RWPE2 (cell line): ENCODE data around the gene SEMA4D.

Experiments
- ATAC-seq: fragments of 200-7000 bp; cut with Tn5 transposase; 3 replicates; pipeline ENCODE4 v1.9.1; 2021; ENCODE audit warnings: low read depth
- DNase-seq: peaks from one replicate; pipeline ENCODE4 v3.0.0-alpha.2; 2020; ENCODE audit warnings: low spot score
- H3K27ac ChIP-seq: fragments of 450-650 bp; 2 replicates; pipeline ENCODE4 v1.5.1; 2017; ENCODE audit warnings: mild to moderate bottlenecking; ENCODE audit not compliant: poor library complexity, severe bottlenecking
- H3K27me3 ChIP-seq: fragments of 250-450 bp; sonication (Bioruptor Pico); 2 replicates; pipeline ENCODE4 v1.5.1; 2021; ENCODE audit warnings: mild to moderate bottlenecking, moderate library complexity; ENCODE audit not compliant: insufficient read depth, poor library complexity, severe bottlenecking
- H3K36me3 ChIP-seq: fragments of 250-450 bp; sonication (Bioruptor Pico); 2 replicates; pipeline ENCODE4 v1.5.1; 2020; ENCODE audit warnings: low read depth, mild to moderate bottlenecking, moderate library complexity
- H3K4me1 ChIP-seq: fragments of 250-450 bp; sonication (Bioruptor Pico); 2 replicates; pipeline ENCODE4 v1.5.1; 2021; ENCODE audit warnings: mild to moderate bottlenecking, moderate library complexity; ENCODE audit not compliant: insufficient read depth, poor library complexity, severe bottlenecking
- H3K4me3 ChIP-seq: fragments of 250-450 bp; sonication (Bioruptor Pico); 2 replicates; pipeline ENCODE4 v1.5.1; 2021; ENCODE audit warnings: mild to moderate bottlenecking, moderate library complexity; ENCODE audit not compliant: severe bottlenecking
- H3K9me3 ChIP-seq: fragments of 250-450 bp; sonication (Bioruptor Pico); 2 replicates; pipeline ENCODE4 v1.5.1; 2021; ENCODE audit warnings: mild to moderate bottlenecking, moderate library complexity; ENCODE audit not compliant: severe bottlenecking
- TF ChIP-seq, protein P1 (sequence below): fragments of 450-650 bp; IDR thresholded peaks from one replicate; pipeline ENCODE4 v1.5.1; 2017; ENCODE audit warnings: mild to moderate bottlenecking, moderate library complexity; ENCODE audit not compliant: poor library complexity, severe bottlenecking

The SEMA4D gene

DNA sequence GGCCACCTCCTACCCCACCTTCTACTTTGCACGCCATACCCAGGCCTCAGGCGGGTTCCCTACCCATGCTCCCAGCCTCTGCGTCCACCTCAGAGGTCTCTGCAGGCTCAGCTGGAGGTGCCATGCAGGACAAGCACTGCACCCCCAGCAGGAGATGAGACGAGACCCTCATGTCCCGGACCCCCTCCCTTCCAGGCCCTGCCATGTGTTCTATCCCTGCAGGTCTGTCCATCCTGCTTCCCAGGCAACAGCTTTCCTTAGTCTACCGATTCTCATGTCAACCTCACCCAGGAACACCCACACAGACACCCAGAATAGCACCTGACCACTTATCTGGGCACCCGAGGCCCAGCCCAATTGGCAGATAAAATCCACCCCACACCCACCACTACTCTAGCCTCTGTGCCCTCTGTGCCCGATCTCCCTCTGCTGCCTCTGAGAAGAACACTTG is 52.1 kb downstream of the SEMA4D start:
- H3K4me1 ChIP-seq, result no peaks in the 10 kb centered on the region
- DNase-seq, result no peak
- H3K4me3 ChIP-seq, result no peak overlapping the region
- no peaks in the 10 kb centered on the region for H3K9me3 ChIP-seq
- H3K27me3 ChIP-seq, result no peaks in the 10 kb centered on the region
- no peak overlapping the region for H3K27ac ChIP-seq
- TF ChIP-seq, protein P1, sequence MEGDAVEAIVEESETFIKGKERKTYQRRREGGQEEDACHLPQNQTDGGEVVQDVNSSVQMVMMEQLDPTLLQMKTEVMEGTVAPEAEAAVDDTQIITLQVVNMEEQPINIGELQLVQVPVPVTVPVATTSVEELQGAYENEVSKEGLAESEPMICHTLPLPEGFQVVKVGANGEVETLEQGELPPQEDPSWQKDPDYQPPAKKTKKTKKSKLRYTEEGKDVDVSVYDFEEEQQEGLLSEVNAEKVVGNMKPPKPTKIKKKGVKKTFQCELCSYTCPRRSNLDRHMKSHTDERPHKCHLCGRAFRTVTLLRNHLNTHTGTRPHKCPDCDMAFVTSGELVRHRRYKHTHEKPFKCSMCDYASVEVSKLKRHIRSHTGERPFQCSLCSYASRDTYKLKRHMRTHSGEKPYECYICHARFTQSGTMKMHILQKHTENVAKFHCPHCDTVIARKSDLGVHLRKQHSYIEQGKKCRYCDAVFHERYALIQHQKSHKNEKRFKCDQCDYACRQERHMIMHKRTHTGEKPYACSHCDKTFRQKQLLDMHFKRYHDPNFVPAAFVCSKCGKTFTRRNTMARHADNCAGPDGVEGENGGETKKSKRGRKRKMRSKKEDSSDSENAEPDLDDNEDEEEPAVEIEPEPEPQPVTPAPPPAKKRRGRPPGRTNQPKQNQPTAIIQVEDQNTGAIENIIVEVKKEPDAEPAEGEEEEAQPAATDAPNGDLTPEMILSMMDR, result no peak
- no peaks in the 10 kb centered on the region for H3K36me3 ChIP-seq
- no peak for ATAC-seq

DNA sequence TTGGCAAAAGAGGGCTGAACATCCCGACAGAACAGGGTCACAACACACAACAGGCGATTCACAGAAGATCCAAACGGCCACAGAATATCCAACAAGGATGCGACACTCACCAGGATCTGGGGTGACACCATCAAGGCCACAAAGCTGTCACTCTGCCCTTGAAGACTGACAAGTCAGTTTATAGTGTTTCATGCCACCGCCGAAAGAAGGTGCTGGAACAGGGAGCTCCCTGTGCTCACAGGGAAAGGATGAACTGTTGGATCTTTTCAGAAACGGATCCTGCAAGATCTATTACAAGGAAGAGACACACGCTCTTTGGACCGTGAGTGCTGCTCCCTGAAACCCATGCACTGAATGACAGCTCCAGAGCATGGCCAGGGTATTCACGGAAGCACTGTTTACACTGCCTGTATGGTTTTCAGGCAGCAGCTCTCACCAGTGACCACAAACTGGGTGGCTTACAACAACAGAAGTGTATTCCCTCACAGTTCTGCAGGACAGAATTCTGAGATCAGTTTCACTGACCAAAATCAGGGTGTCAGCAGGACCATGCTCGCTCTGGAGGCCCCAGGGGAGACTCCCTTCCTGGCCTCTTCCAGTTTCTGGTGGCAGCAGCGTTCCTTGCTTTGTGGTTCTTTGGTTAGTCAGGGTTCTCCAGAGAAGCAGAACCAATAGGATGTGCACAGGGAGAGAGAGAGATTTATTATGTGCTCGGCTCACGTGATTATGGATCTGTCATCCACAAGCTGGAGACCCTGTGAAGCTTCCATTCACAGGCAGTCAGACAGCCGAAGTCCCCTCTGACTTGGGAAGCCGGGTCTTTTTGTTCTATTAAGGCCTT is 52.8 kb downstream of the SEMA4D start:
- Histone ChIP-seq H3K9me3 (no peaks in the 10 kb centered on the region), H3K27me3 (no peaks in the 10 kb centered on the region), H3K36me3 (no peaks in the 10 kb centered on the region), H3K4me1 (no peaks in the 10 kb centered on the region), H3K27ac (no peak overlapping the region), H3K4me3 (no peak overlapping the region)
- TF ChIP-seq, protein P1, result no peak
- DNase-seq (no peak), ATAC-seq (no peak)

DNA sequence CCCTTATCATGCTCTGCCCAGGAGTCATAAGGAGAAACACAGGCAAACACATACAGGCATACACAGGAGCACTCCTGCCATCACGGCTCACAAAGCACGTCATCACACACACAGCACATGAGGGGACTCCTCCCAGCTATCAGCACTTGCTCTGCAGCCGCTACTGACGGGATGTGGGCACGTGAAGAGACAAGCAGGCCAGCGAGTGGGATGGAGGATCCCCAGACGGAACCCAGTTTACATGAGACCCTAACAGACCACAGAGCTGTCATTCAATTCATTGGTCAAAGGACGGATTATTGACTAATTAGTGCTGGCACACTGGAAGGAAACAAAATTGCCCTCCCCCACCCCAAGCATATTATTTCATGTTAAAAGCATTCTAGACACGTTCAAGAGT is 53.6 kb downstream of the SEMA4D start:
- ATAC-seq, result no peak
- TF ChIP-seq, protein P1, result no peak
- Histone ChIP-seq H3K36me3 (no peaks in the 10 kb centered on the region), H3K27me3 (no peaks in the 10 kb centered on the region), H3K4me3 (no peak overlapping the region), H3K4me1 (no peaks in the 10 kb centered on the region), H3K9me3 (no peaks in the 10 kb centered on the region), H3K27ac (no peak overlapping the region)
- DNase-seq, result no peak

DNA sequence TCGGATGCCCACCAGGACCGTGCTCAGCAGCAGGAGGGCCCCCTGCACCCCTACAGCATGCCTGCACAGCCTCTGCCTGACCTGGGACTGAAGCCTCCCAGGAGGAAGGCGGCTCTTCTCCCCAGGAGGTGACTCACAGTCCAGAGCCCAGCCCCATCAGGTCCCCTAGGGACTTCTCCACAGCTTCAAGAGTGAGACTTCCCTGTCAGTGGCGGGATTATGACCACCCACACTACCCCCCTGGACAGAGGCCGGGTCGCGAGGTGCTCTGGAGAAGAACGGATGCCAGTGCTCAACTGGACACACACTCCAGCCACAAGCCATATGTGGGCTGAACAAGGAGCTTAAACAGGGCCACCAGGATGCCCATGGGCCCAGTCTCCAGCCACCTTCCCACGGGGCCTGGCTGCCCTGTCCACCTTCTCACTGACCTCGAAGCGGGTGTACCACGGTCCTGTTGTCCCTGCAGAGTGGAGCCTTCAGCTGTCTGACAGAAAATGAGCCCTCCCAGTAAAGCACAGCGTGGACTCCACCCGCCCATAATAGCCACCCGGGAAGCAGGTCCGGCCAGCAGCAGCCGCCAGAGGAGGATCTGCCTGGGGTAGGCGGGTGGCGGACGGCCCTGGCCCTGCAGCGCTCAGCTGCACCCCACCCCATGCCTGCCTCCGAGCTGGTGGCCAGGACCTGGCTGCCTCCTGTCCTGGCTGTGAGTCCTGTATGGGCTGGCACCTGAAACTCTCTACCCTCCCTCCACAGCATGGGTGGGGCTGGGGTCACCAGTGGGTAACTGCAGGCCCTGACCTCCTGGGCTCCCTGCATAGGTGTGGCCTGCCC is 54.7 kb downstream of the SEMA4D start:
- ATAC-seq, result 0 out of 3 replicates have a peak, but pooled peaks have one; percentile 28
- no peaks in the 10 kb centered on the region for H3K36me3 ChIP-seq
- H3K4me1 ChIP-seq, result no peaks in the 10 kb centered on the region
- DNase-seq, result no peak
- no peaks in the 10 kb centered on the region for H3K27me3 ChIP-seq
- no peaks in the 10 kb centered on the region for H3K9me3 ChIP-seq
- TF ChIP-seq, protein P1, result no peak
- no peak overlapping the region for H3K27ac ChIP-seq
- no peak overlapping the region for H3K4me3 ChIP-seq
